Measurements from ENCODE around the gene PCK1.
A peak's percentile ranks its signal among the peaks of the same experiment; 100 is the strongest.
"Not testable (repeated sequence)": the region's sequence is repeated elsewhere in the genome, so short reads cannot be mapped to it uniquely, and the experiment has no call there.

Gene PCK1
- total RNA-seq, result 0 reads per million in 4 experiments

DNA sequence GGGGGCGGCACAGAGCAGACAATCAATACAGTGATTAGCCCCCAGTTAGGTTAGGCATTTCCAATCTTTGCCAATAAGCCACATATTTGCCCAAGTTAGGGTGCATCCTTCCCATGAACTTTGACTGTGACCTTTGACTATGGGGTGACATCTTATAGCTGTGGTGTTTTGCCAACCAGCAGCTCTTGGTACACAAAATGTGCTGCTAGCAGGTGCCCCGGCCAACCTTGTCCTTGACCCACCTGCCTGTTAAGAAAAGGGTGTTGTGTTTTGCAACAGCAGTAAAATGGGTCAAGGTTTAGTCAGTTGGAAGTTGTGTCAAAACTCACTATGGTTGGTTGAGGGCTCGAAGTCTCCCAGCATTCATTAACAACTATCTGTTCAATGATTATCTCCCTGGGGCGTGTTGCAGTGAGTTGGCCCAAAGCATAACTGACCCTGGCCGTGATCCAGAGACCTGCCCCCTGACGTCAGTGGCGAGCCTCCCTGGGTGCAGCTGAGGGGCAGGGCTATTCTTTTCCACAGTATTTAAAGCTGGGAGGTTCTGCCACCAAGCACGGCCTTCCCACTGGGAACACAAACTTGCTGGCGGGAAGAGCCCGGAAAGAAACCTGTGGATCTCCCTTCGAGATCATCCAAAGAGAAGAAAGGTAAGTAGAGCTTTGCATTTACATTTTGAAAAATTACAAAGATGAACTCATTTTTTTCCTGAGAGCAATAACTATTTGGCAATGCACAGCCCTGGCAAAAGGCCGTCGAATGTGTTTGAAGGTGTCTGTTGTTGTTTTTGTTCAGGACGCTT is at the start of gene PCK1:
Gene PCK1 (plus strand): TSS at position 557 of the 802 bp plus-strand sequence. CDS start 302 bp downstream, outside the sequence.
- no peak for DNase-seq

DNA sequence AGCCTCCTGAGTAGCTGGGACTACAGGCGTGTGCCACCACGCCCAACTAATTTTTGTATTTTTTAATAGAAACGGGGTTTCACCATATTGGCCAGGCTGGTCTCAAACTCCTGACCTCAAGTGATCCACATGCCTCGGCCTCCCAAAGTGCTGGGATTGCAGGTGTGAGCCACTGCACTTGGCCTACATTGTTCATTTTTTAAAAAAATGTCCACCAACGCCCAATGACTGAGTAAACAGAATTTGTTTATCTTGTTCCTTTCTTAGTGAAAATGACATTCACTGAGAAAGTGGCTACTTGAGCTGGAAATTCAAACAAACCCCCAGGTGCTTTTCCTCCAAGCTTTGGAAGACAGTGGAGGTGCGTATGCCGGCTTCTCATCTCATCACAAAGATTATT is 49.2 kb upstream of the PCK1 start:
- DNase-seq, result not testable (repeated sequence)

DNA sequence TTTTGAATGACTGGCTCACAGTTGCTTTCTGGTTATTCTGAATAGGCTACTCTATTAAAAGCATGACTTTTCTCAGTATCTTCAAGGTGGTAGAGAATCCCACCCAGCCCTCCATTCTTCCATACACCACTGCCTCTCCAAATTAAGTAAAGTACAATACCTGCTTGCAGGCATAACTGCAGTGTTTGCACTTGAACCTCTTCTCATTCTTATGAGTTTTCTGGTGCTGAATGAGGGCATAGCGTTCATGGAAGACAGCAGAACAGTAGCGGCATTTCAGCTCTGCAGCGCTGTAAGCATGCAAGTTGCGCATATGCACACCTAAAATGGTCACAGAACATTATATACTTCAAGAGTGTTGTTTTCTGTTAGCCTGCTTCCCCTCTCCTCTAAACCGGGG is 48.5 kb upstream of the PCK1 start:
- DNase-seq, result no peak

DNA sequence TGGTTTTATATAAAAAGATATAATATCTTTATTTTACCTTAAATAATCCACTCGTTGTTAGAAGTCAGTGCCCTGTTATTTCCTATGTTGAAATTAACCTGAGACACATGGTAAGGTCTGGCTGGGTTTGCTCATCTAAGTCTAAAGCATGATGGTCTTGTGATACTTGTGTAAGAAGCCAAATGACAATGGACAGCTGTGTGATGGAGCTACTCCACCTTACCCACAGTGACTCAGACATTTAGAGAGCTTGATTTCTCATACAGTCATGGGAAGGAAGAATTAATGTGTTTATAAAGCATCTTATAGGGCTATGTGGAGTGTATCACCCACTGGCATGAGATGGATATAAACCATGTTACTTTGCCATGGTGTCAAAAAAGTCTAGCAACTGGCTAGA is 47.7 kb upstream of the PCK1 start:
- DNase-seq, result no peak

DNA sequence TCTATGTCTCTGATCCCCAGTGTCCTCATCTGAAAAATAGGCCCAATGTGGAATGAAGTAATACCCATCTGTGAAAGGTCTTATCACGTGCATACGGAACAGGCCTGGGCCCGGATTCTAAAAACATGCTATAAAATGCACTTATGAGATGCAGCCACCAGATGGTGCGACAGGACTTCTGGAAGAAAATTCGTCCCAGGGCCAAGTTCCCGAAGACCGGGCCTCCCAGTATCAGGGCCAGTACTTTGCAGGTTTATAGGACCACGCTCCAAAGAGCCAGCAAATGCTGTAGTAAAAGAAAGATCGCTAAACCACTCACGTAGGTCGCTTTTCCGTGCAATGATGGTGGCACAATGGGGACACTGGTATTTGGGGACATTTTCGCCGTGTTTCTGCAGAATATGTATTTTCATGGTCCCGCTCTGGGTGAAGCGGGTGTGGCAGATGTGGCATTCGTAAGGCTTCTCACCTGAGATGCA is 46.6 kb upstream of the PCK1 start:
- peak; percentile 15 for DNase-seq

DNA sequence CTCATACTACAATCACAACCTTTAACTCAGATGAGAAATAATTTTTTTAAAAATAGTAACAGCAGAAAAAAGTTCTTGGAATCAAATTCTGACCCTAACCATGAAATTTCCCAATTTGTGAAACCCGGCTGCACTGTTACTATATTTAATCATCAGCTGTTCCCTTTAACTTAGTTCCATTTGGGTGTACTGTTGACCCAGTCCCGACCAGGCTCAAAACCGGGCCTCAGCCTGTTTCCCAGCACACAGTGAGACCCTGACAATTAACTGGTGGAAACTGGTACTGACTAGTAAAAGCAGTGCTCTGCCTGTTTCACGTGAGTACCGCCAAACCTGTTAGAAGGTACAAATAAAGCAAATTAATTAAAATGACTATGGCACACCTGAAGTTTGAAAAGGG is 43.0 kb upstream of the PCK1 start:
- no peak for DNase-seq

DNA sequence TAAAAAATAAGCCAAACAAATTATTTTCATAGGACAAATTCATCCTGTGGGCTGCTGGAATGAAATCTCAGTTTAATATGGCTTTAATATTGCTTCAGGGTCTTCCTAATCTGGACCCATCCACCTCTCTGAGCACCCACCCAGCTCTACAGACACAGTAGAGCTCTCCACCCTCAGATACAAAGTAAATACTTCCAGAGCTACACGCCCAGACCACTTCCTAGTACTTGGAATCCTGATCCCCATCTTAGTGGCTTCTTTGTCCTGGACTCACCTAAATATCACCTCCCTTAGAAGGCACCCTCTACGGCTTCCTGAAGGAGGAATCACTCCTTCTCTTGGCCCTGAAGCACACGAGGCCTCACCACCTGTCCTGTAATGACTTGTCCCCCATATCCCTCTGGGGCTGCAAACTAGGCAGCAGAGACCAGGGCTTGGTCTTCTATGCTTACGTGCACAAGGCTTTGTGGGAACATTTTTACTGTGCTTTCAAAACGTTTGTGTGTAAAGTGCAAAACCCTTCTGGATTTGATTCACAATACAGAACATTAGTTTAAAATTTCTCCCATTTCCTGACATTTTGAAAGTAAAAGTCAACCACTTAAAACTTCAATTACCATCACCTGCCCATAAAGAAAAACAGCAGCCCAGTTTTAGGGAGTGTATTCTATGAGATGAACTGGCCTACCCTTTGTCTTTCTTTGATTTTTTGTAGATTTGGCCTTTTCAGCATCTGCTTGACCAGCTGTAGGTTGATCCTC is 38.4 kb upstream of the PCK1 start:
- no peak for DNase-seq

DNA sequence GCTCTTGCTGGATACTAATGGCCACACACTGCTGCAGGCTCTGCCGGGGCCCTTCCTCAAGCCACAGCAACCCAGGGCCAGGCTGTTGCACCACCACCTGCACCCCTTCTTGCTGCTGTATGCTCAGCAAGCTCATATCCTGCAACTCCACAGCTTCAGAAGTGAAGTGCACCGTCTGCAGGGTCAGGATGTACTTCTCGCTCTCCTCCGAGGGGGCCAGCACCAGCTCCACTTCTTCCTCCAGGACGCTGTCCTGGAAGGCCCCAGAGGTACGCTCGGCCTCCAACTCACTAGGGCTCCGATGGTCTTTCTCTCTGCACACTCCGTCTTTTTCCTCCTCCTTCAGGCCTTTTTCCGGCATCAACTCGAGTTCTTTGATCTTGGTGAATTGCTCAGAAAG is 37.1 kb upstream of the PCK1 start:
- no peak for DNase-seq

DNA sequence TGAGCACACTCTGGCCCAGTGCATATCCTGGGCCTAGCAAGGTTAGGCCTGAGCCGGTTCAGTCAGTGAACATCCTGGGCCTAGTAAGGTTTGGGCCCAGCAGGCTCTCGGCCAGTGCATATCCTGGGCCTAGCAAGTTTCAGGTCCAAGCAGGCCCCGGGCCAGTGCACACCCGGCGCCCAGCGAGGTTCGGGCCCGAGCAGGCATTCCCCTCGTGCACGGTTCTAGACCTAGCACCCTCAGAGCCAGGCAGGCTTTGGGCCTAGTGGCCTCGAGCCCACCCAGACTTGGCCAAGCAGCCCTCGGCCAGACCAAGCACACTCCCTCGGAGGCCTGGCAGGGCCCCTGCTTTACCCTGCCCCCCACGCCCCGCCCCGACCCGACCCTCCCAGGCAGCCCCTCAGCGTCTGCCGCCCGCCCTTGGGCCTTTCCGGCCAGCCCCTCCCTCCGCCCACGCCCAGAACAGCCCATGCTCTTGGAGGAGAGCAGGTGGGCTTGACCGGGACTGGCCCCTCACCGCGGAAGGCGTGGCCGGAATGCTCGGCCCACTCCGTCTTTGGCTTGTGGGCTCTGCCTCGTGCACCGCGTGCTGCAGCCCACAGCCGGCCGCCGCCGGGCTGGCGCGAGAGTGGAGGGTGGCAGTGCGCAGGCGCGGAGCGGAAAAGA is 36.3 kb upstream of the PCK1 start, which contains the start of gene CTCFL:
Gene CTCFL (minus strand): TSS at position 630 of the 666 bp plus-strand sequence. CDS start 935 bp downstream, outside the sequence.
- DNase-seq, result no peak

DNA sequence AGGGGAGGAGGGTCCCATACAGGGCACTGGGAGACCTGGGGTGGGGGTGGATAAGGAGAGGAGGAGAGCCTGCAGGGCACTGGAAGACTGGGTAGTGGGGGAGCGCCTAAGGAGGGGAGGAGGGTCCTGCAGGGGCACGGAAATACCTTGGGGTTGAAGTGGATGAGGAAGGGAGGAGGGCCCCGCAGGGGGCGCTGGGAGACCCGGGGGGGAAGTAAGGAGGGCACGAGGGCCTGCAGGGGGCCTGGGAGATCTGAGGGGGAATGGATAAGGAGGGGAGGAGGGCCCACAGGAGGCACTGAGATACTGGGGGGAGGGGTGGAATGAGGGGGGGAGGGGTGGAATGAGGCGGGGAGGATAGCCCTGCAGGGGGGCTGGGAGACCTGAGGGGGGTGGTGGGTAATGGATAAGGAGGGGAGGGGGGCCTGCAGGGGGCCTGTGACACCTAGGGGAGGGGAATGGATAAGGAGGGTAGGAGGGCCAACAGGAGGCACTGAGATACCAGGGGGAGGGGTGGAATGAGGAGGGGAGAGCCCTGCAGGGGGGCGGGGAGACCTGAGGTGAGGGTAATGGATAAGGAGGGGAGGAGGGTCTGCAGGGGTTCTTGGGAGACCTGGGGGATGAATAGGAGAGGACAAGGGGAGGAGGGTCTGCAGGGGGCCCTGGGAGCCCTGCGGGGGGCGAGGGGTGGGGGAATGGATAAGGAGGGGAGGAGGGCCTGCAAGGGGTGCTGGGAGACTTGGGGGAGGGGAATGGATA is 35.4 kb upstream of the PCK1 start:
- no peak for DNase-seq

DNA sequence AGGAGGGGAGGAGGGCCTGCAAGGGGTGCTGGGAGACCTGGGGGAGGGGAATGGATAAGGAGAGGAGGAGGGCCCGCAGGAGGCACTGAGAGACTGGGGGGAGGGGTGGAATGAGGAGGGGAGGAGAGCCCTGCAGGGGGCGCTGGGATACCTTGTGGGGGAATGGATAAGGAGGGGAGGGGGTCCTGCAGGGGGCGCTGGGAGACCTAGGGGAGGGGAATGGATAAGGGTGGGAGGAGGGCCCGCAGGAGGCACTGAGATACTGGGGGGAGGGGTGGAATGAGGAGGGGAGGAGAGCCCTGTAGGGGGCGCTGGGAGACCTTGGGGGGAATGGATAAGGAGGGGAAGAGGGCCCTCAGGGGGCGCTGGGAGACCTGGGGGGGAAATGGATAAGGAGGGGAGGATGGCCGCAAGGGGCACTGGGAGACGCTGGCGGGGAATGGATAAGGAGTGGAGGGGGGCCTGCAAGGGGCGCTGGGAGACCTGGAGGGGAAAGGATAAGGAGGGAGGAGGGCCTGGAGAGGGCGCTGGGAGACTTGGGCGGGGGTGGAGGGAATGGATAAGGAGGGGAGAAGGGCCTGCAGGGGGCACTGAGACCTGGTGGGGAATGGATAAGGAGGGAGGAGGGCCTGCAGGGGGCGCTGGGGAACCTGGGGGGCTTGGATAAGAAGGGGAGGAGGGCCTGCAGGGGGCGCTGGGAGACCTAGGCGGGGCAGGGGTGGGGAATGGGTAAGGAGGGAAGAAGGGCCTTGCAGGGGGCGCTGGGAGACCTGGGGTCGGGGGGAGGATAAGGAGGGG is 34.6 kb upstream of the PCK1 start:
- DNase-seq, result no peak

DNA sequence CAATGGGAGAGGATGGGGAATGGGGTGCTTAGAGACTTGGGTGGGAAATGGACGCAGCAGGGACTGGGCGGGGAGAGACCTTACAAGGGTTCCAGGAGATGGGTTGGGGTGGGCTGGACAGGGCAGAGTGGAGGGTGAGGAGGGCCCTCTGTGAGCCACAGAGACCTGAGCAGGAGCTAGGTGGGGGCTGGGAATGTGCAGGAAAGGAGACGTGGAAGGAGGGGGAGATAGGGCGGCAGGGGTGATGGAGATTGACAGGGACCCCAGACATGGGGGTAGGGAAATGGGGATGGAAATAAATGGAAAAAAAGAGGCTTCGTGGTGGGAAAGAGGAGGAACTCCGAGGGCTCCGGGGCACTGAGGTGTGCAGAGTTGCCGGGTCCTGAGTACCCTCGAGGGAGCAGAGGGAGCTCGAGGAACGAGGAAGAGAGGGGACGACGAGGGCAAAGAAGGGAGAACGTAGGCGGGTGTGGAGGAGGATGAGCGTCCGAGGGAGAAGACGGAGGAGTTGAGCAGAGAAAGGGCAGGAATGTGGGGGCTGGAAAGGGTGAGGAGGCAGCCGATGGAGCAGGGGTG is 33.9 kb upstream of the PCK1 start:
- DNase-seq, result no peak

DNA sequence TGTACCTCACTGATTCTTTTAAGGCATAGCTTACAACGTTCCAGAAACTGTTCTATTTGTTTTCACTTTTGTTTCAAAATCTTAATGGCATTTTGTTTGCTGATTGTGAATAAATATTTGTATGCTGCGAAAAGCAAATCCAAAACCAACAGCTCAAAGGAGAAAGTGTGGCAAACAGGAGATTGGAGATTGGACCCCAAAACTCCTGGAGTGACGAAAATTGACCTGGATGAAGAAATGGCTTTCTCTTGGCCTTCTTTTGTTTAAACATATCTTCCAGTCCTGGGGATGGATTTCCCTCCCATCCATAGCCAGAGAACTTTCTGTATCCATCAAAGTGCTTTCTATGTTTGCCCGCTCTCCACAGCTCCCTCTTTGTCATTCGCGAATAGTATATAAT is 33.2 kb upstream of the PCK1 start:
- DNase-seq, result no peak

DNA sequence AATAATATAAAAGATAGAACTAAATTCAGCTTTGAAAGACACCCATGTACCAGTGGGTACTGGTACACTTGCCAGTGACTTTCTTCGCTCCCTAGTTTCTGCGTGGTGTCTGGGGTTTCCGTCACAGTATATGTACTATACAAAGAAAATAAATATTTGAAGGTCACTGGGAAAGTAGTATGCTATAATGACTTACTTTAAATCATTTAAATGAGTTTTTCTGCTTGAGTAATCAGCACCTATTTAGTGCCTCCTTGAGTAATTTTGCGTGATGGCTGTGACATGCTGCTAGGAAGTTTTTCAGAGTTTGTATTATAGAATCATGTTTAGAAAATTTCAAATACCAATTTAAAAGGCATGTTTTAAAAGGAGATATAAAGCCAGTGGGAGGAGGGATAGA is 32.8 kb upstream of the PCK1 start:
- DNase-seq, result no peak

DNA sequence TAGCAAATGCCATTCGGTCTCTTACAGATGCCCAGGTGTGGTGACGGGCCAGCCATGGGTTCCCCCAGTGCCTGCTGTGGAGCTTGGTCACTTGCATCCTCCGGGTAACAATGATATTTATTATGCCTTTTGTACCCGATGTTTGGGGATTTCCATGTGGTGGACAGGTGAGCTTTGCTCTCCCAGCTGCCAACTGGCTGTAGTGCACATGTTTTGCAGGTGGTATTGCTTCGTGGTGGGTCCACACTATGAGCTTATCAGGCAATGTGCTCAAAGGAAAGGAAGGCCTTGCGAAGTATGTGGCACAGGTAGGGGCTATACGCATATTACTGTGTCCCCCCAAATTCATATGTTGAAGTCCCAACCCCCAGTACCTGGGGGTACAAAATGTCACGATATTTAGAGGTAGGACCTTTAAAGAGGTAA is 31.7 kb upstream of the PCK1 start:
- no peak for DNase-seq

DNA sequence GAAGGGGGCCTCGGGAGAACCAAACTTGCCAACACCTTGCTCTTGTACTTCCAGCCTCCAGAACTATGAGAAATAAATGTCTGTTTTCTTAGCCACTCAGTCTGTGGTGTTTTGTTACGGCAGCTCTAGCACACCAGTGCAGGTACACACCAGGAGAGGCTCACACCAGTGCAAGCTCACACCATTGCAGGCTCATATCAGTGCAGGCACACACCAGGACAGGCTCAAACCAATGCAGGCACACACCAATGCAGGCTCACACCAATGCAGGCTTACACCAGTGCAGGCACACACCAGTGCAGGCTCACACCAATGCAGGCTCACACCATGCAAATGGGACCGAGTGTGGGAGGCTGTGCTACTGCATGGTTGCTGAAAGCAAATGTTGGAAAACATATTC is 31.1 kb upstream of the PCK1 start:
- no peak for DNase-seq

DNA sequence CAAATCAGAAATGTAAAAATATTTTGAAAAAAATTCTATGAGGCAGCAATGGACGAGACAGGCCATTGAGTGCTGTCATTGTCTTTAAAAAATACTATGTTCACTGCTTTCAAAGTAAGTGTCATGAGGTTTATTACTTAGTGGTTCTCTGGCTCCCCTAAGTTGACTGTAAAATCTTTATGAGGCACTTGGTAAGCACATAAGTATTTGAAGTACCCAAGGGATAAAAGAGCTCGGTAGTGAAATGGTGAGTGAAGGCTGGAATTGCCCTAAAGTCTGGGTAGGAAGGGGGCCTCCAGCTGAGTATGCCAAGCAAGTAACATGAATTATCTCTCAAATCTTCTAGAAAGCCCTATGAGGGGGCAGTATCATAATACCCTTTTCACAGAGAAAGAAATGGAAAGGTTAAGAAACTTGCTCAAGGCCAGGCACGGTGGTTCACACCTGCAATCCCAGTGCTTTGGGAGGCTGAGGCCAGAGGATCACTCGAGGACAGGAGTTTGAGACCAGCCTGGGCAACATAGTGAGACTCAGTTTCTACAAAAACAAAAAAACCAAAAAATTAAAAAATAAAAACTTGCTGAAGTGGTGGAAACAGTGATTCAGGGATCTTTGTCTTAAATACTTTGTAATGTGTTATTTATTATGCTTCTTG is 30.5 kb upstream of the PCK1 start:
- DNase-seq, result no peak

DNA sequence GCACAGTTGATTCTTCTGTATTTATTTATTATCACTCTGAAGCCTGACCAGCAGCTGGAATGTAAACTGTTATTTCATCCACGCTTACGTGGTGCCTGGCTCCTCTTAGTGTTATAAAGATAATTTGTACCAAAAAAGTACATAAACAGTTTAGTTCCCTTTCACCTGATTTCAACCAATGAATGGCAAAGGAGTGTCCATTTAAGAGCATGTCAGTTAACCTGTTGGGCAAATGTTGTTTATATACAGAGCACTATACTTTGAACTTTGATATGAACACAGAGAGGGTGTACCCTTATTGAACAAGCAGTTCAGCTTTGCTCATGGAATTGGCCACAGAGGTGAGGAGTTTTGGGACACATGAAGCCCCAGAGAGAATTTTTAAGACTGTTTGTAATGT is 28.8 kb upstream of the PCK1 start:
- DNase-seq, result no peak

DNA sequence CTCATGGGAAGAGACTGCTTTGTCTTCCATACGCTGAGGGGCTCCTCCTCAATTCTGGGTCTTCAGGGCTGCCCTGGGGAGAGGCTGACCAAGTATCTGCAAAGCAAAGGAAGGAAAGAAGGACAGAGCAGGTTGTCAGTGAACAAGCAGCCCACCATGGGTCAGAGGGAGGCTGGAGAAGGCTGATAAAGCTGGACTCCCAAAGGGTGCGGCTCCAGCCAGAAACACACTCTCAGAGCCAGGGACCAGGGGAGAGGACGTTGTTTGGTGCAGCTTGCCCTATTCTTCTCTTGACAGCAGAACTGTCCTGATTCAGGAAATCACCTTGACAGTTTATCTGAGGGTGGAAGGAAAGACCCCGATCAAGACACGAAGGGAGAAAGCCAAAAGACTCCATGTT is 25.6 kb upstream of the PCK1 start:
- no peak for DNase-seq

DNA sequence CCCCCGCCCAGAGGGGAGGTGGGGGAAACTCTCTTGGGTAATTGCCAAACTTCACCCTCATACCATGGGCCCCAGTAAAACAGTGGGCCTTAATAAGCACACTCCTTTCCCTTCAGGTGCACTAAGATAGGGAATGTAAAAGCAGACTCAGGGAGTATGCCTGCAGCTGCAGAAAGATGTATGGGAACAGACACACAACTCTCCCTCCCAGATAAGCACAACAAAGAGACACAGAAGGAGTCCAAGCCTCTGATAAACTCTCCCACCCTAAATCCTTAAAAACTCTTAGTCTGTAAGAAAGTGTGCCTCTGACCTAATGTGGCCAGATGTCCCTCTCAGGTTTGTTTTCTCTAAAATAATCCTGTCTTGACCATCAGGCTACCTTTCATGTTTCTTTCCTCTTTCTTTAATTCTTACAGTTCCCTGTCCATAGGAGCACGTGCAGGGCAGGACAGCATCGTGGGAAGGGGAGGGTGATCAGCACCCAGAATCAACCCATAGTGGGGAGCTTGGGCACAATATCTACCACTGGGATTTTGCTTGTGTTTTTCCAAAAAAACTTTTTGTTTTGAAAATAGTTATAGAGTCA is 24.7 kb upstream of the PCK1 start:
- no peak for DNase-seq

All from effector CD8-positive, alpha-beta T cell (primary cell).